GM23338 (cell line): ENCODE measurements around the gene LRIG3. TPM values are rescaled to one million over a fixed set of nuclear protein-coding genes. Genes with fewer than 3 reads are reported as not detected.

Experiments used
- ATAC-seq: fragments of 200-7000 bp; cut with Tn5 transposase; 3 replicates; pipeline ENCODE4 v1.9.1; 2020
- DNase-seq: peaks from one replicate; pipeline ENCODE4 v3.0.0-alpha.2; 2015; ENCODE audit warnings: low spot score
- H2AFZ ChIP-seq: fragments of 200-600 bp; sonication (generic); 2 replicates; pipeline ENCODE4 v1.8.0; 2016; ENCODE audit warnings: antibody characterized with exemption, mild to moderate bottlenecking, moderate library complexity
- H3F3A ChIP-seq: fragments of 200-600 bp; sonication (generic); replicated peaks from 2 replicates; pipeline ENCODE4 v1.8.0; 2017; ENCODE audit warnings: antibody characterized with exemption, mixed run types, low read depth
- H3K27ac ChIP-seq: fragments of 200-600 bp; sonication (generic); 2 replicates; pipeline ENCODE4 v1.6.1; 2016; ENCODE audit warnings: low read depth
- H3K27me3 ChIP-seq: fragments of 200-600 bp; sonication (generic); 2 replicates; pipeline ENCODE4 v1.8.0; 2016; ENCODE audit warnings: mild to moderate bottlenecking, mixed run types, moderate library complexity; ENCODE audit not compliant: insufficient read depth
- H3K36me3 ChIP-seq: fragments of 200-600 bp; sonication (generic); 2 replicates; pipeline ENCODE4 v1.8.0; 2016; ENCODE audit warnings: mild to moderate bottlenecking; ENCODE audit not compliant: insufficient read depth
- H3K4me1 ChIP-seq: fragments of 200-600 bp; sonication (generic); 2 replicates; pipeline ENCODE4 v1.8.0; 2016; ENCODE audit warnings: mild to moderate bottlenecking, moderate library complexity; ENCODE audit not compliant: insufficient read depth
- H3K4me2 ChIP-seq: fragments of 200-600 bp; sonication (generic); 2 replicates; pipeline ENCODE4 v1.7.1; 2017; ENCODE audit warnings: mixed run types
- H3K4me3 ChIP-seq: fragments of 200-600 bp; sonication (generic); 2 replicates; pipeline ENCODE4 v1.6.1; 2016; ENCODE audit warnings: mixed run types
- H3K79me2 ChIP-seq: fragments of 200-600 bp; sonication (generic); replicated peaks from 2 replicates; pipeline ENCODE4 v1.8.0; 2017; ENCODE audit warnings: mild to moderate bottlenecking; ENCODE audit not compliant: insufficient read depth
- H3K9me2 ChIP-seq: fragments of 200-600 bp; sonication (generic); 2 replicates; pipeline ENCODE4 v1.8.0; 2017; ENCODE audit not compliant: insufficient read depth
- H4K20me1 ChIP-seq: fragments of 200-600 bp; sonication (generic); replicated peaks from 2 replicates; pipeline ENCODE4 v1.8.0; 2017; ENCODE audit warnings: mild to moderate bottlenecking; ENCODE audit not compliant: insufficient read depth
- H3K27ac Mint-ChIP-seq: 2 replicates; pipeline ENCODE4 v1.8.0; 2020; ENCODE audit warnings: inconsistent platforms, mild to moderate bottlenecking, moderate library complexity, mixed read lengths
- H3K27me3 Mint-ChIP-seq: 3 replicates; pipeline ENCODE4 v1.8.0; 2022; ENCODE audit warnings: low read depth, mild to moderate bottlenecking, moderate library complexity, mixed read lengths, inconsistent platforms; ENCODE audit not compliant: insufficient read depth, poor library complexity
- H3K36me3 Mint-ChIP-seq: 3 replicates; pipeline ENCODE4 v1.8.0; 2021; ENCODE audit warnings: low read depth, mild to moderate bottlenecking, inconsistent platforms, moderate library complexity, mixed read lengths
- H3K4me1 Mint-ChIP-seq: 3 replicates; pipeline ENCODE4 v1.8.0; 2020; ENCODE audit warnings: mild to moderate bottlenecking, inconsistent platforms, mixed read lengths
- H3K4me3 Mint-ChIP-seq: 3 replicates; pipeline ENCODE4 v1.8.0; 2021; ENCODE audit warnings: moderate library complexity, mild to moderate bottlenecking, inconsistent platforms, mixed read lengths
- H3K9me3 Mint-ChIP-seq: 3 replicates; pipeline ENCODE4 v1.8.0; 2020; ENCODE audit warnings: moderate library complexity, mild to moderate bottlenecking, inconsistent platforms, mixed read lengths
- EZH2phosphoT487 ChIP-seq: fragments of 200-600 bp; sonication (generic); IDR thresholded peaks from one replicate; pipeline ENCODE4 v1.8.1; 2018; ENCODE audit warnings: antibody characterized with exemption; ENCODE audit not compliant: unreplicated experiment
- ZNF114 ChIP-seq: fragments of 250-450 bp; sonication (Bioruptor Pico); IDR thresholded peaks from 2 replicates; pipeline ENCODE4 v1.5.0; 2020; ENCODE audit warnings: mild to moderate bottlenecking, moderate library complexity
- polyA plus RNA-seq: library from polyadenylated mRNA; unstranded; fragments of >200 nt; fragmentation: Nextera tagmentation; extraction: Ambion mirVana; gene quantifications from 2 replicates; pipeline ENCODE4 v1.2.1, GENCODE V29; 2016
- total RNA-seq: library from RNA; depleted of rRNA; stranded (reverse); fragments of >200 nt; shearing (Covaris generic); gene quantifications from 2 replicates; pipeline ENCODE4 v1.2.3, GENCODE V29; 2014
- TF ChIP-seq, protein P1 (sequence below), 2 experiments: fragments of 200-600 bp in 1 of 2; sonication (generic) in 1 of 2; conservative IDR thresholded peaks; 2 replicates each; pipeline versions ENCODE4 v1.5.1 to v1.6.1; 2016 to 2017; ENCODE audit warnings: antibody characterized with exemption in 2 of 2, low read depth in 2 of 2, mild to moderate bottlenecking in 2 of 2, moderate library complexity in 1 of 2
- TF ChIP-seq, protein P2 (sequence below): IDR thresholded peaks from one replicate; pipeline ENCODE4 v1.6.1; 2018; ENCODE audit warnings: antibody characterized with exemption; ENCODE audit not compliant: unreplicated experiment
- TF ChIP-seq, protein P3 (sequence below): fragments of 250-450 bp; sonication (Bioruptor Pico); IDR thresholded peaks from 2 replicates; pipeline ENCODE4 v1.5.0; 2020; ENCODE audit warnings: mild to moderate bottlenecking, moderate library complexity

The LRIG3 gene
- total and polyA plus RNA-seq, 2 experiments from 2014 or later = 1.6 to 7.5 TPM

DNA sequence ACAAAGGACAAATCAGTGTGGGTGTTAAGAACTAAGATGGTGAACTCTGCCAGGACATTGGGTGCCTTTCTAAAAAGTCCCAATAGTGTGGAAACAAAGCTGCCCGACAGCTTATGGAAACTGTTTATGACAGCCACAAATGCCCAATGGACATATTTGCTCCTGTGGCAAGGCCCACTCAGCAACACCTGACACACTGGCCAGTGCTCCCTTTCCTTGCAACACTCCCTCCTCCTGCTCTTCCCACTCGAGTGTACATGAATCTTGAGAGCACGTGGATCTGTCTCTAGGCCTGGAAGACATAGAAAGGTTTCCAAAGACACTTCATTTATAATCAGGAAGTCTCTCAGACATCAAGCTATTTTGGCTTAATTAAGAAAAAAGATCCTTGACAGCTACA, 14.2 kb upstream of the LRIG3 start:
- H3K4me1 ChIP-seq = no peaks in the 10 kb centered on the region
- H3F3A ChIP-seq = no peaks in the 10 kb centered on the region
- Mint-ChIP-seq H3K4me1 (peaks cover 4% of the 10 kb centered on the region; the same call in 1 of the 3 replicates), H3K36me3 (no peaks in the 10 kb centered on the region), H3K4me3 (no peak overlapping the region), H3K27ac (no peak overlapping the region), H3K9me3 (no peaks in the 10 kb centered on the region), H3K27me3 (no peaks in the 10 kb centered on the region)
- no peaks in the 10 kb centered on the region; the same call in 1 of the 2 replicates for H3K9me2 ChIP-seq
- H3K4me2 ChIP-seq = no peak overlapping the region
- H3K27me3 ChIP-seq = no peaks in the 10 kb centered on the region
- H3K27ac ChIP-seq = no peak overlapping the region
- no peaks in the 10 kb centered on the region for H3K79me2 ChIP-seq
- DNase-seq (no peak), ATAC-seq (no peak)
- no peak overlapping the region for H2AFZ ChIP-seq
- H3K4me3 ChIP-seq = no peak overlapping the region
- H3K36me3 ChIP-seq = no peaks in the 10 kb centered on the region
- TF ChIP-seq, protein P1, sequence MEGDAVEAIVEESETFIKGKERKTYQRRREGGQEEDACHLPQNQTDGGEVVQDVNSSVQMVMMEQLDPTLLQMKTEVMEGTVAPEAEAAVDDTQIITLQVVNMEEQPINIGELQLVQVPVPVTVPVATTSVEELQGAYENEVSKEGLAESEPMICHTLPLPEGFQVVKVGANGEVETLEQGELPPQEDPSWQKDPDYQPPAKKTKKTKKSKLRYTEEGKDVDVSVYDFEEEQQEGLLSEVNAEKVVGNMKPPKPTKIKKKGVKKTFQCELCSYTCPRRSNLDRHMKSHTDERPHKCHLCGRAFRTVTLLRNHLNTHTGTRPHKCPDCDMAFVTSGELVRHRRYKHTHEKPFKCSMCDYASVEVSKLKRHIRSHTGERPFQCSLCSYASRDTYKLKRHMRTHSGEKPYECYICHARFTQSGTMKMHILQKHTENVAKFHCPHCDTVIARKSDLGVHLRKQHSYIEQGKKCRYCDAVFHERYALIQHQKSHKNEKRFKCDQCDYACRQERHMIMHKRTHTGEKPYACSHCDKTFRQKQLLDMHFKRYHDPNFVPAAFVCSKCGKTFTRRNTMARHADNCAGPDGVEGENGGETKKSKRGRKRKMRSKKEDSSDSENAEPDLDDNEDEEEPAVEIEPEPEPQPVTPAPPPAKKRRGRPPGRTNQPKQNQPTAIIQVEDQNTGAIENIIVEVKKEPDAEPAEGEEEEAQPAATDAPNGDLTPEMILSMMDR (conservative IDR thresholded peaks at IDR 0.05; ENCODE audit: low read depth in 2 of 2) = no peak
- H4K20me1 ChIP-seq = no peaks in the 10 kb centered on the region

DNA sequence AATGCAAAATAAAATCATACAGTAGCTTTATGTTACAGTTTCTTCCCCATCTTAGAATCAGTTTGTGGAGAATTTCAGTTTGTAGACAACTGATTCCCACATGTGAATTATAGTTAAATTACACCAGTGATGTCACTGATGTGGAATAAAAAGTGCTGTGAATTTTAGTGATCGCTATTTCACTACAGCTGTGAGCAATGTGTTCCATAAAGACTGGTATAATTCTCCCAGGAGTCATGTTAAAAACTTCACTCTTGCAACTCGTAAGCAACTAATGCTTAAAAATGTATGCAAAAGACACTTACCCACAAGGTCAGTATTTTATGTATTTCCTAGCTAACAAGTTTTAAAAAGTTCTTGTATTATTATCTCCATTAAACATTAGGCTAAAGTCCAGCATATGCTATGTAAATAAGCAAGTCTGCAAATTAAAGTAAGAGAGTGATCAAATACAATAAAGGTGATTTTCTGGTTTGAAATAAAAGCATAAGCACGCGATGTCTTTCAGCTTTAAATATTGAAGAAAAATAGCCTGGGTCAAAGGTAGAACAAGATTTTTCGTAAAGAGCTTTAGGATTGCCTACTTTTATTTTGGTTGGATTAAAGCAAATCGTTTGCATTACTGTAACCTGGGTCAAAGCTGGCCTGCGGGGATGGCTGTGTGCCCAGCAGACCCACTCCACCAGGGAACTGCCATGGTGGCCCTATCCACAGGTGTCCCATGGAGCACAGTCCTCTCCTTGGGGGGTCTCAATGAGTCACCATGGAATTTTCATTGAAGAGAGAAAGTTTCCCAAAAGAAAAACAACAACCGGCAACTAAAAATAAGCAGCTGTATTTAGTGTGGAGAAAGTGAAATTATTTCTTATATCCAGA, 12.7 kb upstream of the LRIG3 start:
- TF ChIP-seq, protein P2, sequence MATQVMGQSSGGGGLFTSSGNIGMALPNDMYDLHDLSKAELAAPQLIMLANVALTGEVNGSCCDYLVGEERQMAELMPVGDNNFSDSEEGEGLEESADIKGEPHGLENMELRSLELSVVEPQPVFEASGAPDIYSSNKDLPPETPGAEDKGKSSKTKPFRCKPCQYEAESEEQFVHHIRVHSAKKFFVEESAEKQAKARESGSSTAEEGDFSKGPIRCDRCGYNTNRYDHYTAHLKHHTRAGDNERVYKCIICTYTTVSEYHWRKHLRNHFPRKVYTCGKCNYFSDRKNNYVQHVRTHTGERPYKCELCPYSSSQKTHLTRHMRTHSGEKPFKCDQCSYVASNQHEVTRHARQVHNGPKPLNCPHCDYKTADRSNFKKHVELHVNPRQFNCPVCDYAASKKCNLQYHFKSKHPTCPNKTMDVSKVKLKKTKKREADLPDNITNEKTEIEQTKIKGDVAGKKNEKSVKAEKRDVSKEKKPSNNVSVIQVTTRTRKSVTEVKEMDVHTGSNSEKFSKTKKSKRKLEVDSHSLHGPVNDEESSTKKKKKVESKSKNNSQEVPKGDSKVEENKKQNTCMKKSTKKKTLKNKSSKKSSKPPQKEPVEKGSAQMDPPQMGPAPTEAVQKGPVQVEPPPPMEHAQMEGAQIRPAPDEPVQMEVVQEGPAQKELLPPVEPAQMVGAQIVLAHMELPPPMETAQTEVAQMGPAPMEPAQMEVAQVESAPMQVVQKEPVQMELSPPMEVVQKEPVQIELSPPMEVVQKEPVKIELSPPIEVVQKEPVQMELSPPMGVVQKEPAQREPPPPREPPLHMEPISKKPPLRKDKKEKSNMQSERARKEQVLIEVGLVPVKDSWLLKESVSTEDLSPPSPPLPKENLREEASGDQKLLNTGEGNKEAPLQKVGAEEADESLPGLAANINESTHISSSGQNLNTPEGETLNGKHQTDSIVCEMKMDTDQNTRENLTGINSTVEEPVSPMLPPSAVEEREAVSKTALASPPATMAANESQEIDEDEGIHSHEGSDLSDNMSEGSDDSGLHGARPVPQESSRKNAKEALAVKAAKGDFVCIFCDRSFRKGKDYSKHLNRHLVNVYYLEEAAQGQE = no peak
- TF ChIP-seq EZH2phosphoT487 (no peak), ZNF114 (CRISPR knock-in tag) (no peak)
- TF ChIP-seq, protein P3, sequence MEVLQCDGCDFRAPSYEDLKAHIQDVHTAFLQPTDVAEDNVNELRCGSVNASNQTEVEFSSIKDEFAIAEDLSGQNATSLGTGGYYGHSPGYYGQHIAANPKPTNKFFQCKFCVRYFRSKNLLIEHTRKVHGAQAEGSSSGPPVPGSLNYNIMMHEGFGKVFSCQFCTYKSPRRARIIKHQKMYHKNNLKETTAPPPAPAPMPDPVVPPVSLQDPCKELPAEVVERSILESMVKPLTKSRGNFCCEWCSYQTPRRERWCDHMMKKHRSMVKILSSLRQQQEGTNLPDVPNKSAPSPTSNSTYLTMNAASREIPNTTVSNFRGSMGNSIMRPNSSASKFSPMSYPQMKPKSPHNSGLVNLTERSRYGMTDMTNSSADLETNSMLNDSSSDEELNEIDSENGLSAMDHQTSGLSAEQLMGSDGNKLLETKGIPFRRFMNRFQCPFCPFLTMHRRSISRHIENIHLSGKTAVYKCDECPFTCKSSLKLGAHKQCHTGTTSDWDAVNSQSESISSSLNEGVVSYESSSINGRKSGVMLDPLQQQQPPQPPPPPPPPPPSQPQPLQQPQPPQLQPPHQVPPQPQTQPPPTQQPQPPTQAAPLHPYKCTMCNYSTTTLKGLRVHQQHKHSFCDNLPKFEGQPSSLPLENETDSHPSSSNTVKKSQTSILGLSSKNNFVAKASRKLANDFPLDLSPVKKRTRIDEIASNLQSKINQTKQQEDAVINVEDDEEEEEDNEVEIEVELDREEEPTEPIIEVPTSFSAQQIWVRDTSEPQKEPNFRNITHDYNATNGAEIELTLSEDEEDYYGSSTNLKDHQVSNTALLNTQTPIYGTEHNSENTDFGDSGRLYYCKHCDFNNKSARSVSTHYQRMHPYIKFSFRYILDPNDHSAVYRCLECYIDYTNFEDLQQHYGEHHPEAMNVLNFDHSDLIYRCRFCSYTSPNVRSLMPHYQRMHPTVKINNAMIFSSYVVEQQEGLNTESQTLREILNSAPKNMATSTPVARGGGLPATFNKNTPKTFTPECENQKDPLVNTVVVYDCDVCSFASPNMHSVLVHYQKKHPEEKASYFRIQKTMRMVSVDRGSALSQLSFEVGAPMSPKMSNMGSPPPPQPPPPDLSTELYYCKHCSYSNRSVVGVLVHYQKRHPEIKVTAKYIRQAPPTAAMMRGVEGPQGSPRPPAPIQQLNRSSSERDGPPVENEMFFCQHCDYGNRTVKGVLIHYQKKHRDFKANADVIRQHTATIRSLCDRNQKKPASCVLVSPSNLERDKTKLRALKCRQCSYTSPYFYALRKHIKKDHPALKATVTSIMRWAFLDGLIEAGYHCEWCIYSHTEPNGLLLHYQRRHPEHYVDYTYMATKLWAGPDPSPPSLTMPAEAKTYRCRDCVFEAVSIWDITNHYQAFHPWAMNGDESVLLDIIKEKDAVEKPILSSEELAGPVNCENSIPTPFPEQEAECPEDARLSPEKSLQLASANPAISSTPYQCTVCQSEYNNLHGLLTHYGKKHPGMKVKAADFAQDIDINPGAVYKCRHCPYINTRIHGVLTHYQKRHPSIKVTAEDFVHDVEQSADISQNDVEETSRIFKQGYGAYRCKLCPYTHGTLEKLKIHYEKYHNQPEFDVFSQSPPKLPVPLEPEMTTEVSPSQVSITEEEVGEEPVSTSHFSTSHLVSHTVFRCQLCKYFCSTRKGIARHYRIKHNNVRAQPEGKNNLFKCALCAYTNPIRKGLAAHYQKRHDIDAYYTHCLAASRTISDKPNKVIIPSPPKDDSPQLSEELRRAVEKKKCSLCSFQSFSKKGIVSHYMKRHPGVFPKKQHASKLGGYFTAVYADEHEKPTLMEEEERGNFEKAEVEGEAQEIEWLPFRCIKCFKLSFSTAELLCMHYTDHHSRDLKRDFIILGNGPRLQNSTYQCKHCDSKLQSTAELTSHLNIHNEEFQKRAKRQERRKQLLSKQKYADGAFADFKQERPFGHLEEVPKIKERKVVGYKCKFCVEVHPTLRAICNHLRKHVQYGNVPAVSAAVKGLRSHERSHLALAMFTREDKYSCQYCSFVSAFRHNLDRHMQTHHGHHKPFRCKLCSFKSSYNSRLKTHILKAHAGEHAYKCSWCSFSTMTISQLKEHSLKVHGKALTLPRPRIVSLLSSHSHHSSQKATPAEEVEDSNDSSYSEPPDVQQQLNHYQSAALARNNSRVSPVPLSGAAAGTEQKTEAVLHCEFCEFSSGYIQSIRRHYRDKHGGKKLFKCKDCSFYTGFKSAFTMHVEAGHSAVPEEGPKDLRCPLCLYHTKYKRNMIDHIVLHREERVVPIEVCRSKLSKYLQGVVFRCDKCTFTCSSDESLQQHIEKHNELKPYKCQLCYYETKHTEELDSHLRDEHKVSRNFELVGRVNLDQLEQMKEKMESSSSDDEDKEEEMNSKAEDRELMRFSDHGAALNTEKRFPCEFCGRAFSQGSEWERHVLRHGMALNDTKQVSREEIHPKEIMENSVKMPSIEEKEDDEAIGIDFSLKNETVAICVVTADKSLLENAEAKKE = no peak

More for the DNA sequence above, 12.7 kb upstream of the LRIG3 start:
- H3K4me3 ChIP-seq = no peak overlapping the region
- peaks cover 4% of the 10 kb centered on the region; the same call in 1 of the 3 replicates for H3K4me1 Mint-ChIP-seq
- ATAC-seq (peak; percentile 51; the same call in 2 of the 3 replicates), DNase-seq (peak; percentile 34)
- no peaks in the 10 kb centered on the region for H3K27me3 Mint-ChIP-seq
- peak overlapping the region; percentile 65; the same call in 1 of the 2 replicates for H3K27ac Mint-ChIP-seq
- H3K4me2 ChIP-seq = no peak overlapping the region
- no peaks in the 10 kb centered on the region for H3K36me3 ChIP-seq
- H2AFZ ChIP-seq = no peak overlapping the region
- no peaks in the 10 kb centered on the region for H3K9me3 Mint-ChIP-seq
- H3K27me3 ChIP-seq = no peaks in the 10 kb centered on the region
- H3K9me2 ChIP-seq = no peaks in the 10 kb centered on the region; the same call in 1 of the 2 replicates
- H3K4me3 Mint-ChIP-seq = no peak overlapping the region
- no peak overlapping the region for H3K27ac ChIP-seq
- H3F3A ChIP-seq = no peaks in the 10 kb centered on the region
- no peaks in the 10 kb centered on the region for H3K4me1 ChIP-seq
- H3K36me3 Mint-ChIP-seq = no peaks in the 10 kb centered on the region
- H4K20me1 ChIP-seq = no peaks in the 10 kb centered on the region
- H3K79me2 ChIP-seq = no peaks in the 10 kb centered on the region
